HG03457 (cell line): Measurements from ENCODE around the gene TEF.
"Not testable (repeated sequence)": the region's sequence is repeated elsewhere in the genome, so short reads cannot be mapped to it uniquely, and the experiment has no call there.

Experiments used
- ATAC-seq: cut with Tn5 transposase; IDR thresholded peaks from one replicate; pipeline ENCODE4 v1.9.1; 2021; ENCODE audit warnings: moderate number of reproducible peaks; ENCODE audit not compliant: unreplicated experiment

TEF gene

DNA sequence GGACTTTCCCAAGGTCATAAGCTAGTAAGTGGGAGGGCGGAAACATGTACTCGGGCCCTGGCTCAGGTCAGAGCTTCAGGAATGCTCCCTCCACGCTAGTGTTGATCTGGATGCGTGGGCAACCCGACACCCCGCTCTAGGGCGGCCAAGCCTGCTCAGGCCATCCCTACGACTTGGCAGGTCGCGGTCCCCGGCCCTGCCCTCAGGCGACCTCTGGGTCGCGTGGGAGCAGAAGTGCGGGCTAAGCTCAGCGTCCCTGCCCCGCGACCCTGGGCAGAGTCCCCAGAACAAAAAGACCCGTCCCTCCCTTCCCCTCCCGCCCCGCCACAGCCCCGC is 781 bp upstream of the TEF start:
- ATAC-seq: peak; percentile 27

- peak; percentile 9 for ATAC-seq
Measured at GRCh38 chr22:41382098-41382578, 396 bp downstream of the TEF start.

DNA sequence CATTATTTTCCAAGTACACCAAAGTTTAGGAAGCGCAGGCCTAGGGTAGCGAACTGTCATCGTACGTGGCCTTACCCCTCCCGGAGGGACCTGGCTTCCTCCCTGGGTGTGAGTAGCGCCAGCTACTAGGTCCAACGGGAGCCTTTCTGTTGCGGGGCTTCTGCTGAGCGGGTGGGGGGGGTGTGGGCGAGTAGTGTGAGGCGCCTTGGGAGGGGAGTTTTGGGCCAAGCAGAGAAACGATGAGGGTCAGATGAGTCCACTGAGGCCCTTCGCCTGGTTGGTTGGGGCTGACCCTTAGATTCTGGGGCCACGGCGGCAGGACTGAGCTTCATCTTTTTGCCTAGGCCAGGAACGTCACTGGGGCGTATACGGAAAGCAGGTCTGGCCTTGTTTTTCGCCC is 868 bp downstream of the TEF start:
- no peak for ATAC-seq

GRCh38 chr22:41383085-41383484 is 1.3 kb downstream of the TEF start:
- ATAC-seq: no peak

- ATAC-seq: no peak
Measured at GRCh38 chr22:41384128-41384527, 2.4 kb downstream of the TEF start.

GRCh38 chr22:41387341-41387740 is 5.6 kb downstream of the TEF start:
- ATAC-seq: no peak

- ATAC-seq: no peak
Measured at GRCh38 chr22:41394012-41394356, 12.2 kb downstream of the TEF start.

DNA sequence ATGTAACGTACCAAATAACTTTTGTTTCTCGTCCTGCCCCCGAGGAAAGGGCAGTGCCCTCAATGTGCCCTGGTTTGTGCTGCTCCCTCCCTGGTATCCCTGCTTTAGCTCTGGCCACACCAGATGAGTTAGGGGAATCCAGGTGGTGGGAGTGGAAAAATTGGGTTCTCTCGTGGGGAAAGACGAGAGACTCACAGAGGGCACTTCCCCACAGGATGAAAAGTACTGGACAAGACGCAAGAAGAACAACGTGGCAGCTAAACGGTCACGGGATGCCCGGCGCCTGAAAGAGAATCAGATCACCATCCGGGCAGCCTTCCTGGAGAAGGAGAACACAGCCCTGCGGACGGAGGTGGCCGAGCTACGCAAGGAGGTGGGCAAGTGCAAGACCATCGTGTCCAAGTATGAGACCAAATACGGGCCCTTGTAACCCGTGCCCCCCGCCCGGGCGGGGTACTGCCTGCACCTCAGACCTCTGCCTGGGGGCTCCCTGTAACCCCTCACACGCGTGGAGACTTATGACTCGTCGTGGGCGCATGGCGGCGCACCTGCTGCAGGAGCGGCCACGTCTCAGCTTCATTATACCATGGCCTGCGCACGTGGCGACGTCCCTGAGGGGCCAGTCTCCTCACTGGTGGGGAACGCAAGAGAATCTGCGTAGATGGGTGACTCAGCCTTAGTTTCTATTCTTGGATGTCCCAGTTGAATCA is 13.9 kb downstream of the TEF start:
- no peak for ATAC-seq

GRCh38 chr22:41397143-41397811 is 15.5 kb downstream of the TEF start:
- ATAC-seq: no peak

- ATAC-seq: no peak
Measured at GRCh38 chr22:41398921-41399320, 17.2 kb downstream of the TEF start.

GRCh38 chr22:41401781-41402648 is 20.3 kb downstream of the TEF start:
- ATAC-seq: no peak

DNA sequence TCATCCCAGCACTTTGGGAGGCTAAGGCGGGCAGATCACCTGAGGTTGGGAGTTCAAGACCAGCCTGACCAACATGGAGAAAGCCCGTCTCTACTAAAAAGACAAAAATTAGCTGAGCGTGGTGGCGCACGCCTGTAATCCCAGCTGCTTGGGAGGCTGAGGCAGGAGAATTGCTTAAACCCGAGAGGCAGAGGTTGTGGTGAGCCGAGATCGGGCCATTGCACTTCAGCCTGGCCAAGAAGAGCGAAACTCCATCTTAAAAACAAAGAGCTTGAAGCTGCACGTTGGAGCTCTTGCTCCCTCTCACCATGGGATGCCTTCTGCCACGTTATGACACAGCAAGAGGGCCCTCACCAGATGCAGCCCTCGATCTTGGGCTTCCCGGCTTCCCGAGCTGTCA is 21.1 kb downstream of the TEF start:
- ATAC-seq: not testable (repeated sequence)

GRCh38 chr22:41403532-41404318 is 22.0 kb downstream of the TEF start:
- ATAC-seq: no peak

DNA sequence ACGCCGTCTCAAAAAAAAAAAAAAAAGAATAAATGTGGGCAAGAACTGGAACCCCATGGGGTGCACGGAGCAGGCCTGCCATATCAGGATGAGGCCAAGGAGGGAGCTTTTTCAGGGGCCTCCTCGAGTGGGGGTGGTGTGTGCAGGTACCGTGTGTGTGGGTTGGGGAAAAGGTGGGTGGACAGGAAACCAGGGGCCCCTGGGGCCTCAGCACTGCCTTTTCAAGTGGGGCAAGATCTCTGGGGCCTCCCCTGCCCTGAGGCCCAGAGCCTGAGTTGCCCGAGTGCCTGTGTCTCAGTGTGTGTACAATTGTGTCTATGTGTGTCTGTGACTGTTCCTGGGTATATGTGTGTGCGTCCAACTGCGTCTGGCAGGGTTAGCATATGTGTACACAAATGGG is 23.8 kb downstream of the TEF start:
- ATAC-seq: no peak

DNA sequence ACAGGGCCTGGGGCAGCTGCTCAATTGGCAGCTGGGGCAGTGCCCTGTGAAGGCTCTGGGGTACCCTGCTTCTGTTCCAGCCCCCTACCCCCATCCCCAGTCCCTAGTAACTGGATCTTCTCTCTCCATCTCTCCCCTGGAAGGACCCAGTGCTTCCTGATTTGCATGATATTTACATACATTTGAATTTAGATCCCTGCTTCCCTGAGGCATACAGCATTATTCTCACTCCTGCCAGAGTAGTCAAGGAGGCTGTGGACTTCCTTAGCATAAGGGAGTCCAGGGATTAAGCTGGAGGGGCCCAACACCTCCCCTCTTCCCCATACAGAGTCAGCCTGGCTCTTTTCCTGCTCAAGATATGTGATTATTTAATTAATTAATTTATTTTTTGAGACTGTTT is 24.7 kb downstream of the TEF start:
- ATAC-seq: no peak

- no peak for ATAC-seq
Measured at GRCh38 chr22:41407433-41407832, 25.7 kb downstream of the TEF start.

DNA sequence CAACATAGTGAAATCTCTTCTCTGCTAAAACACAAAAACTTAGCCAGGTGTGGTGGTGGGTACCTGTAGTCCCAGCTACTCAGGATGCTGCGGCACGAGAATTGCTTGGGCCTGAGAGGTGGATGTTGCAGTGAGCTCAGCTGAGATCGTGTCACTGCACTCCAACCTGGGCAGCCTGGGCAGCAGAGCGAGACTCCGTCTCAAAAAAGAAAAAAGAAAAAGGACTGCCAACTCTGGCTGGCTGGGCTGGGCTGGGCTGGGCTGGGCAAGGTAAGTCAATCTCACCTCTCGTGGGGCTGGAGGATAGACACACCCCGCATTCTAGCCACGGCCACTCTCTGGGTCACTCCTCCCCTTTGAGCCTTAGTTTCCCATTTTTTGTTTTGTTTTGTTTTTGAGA is 26.9 kb downstream of the TEF start:
- ATAC-seq: no peak

- ATAC-seq: no peak
Measured at GRCh38 chr22:41410311-41410751, 28.6 kb downstream of the TEF start.

DNA sequence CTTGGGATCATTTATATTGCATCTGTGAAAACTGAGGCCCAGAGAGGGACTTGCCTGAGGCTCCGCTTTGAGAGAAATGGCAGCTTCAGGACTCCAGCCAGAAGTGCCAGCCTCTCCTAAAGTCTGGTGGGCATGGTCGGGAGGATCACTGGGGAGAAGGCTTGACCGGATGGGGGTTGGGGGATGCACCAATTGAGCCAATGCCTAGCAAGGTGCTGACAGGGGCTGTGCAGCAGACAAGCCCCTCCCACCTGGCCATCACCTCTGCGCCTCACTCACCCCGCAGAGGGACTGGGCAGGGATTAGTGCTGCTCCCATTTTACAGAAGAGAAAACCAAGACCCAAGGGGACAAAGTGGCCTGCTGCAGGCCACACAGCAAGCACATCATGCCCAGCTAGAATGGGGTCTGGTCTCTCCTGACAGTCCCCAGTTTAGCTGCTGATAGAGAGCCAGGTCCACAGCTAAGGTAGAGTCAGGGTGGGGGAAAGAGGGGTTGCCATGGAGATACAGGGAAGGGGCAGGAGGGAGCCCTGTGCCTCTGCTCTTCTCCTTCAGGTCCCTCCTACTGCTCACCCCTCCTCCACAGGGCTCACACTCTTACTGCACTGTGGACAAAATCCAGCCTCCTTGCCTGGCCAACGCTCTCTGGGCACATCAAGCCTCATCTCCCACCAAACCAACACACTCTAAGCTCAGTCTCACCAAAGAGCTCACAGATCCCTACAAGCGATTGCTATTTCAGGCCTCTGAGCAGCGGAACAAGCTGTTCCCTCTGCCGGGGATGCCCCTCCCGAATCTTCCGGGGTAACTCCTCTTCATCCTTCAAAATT is 29.5 kb downstream of the TEF start:
- no peak for ATAC-seq

GRCh38 chr22:41415554-41415953 is 33.8 kb downstream of the TEF start:
- no peak for ATAC-seq
